Epithelial cell of proximal tubule (primary cell): ENCODE results near the gene RAD51B. TPM values are rescaled to one million over a fixed set of nuclear protein-coding genes. Genes with fewer than 3 reads are reported as not detected.

Experiments used
- DNase-seq: peaks from one replicate; pipeline ENCODE4 v3.0.0-alpha.2; 2011; ENCODE audit warnings: low read depth
- H3K4me3 ChIP-seq: 2 replicates; pipeline ENCODE4 v1.5.1; 2011; ENCODE audit warnings: low read depth, mild to moderate bottlenecking, low read length
- CTCF ChIP-seq: conservative IDR thresholded peaks from 2 replicates; pipeline ENCODE4 v1.5.1; 2012; ENCODE audit warnings: low read depth, mild to moderate bottlenecking, low read length
- total RNA-seq: library from RNA; depleted of rRNA; stranded (reverse); fragments of >200 nt; gene quantifications from 2 replicates; pipeline ENCODE4 v1.2.3, GENCODE V29; 2015

The RAD51B gene
- total RNA-seq, 1 donor from 2014 or later = 6.3 TPM

GRCh38 chr14:68447581-68448251, 628.1 kb downstream of the RAD51B start:
- no peak for TF ChIP-seq CTCF
- no peak for DNase-seq
- H3K4me3 ChIP-seq = no peak overlapping the region

DNA sequence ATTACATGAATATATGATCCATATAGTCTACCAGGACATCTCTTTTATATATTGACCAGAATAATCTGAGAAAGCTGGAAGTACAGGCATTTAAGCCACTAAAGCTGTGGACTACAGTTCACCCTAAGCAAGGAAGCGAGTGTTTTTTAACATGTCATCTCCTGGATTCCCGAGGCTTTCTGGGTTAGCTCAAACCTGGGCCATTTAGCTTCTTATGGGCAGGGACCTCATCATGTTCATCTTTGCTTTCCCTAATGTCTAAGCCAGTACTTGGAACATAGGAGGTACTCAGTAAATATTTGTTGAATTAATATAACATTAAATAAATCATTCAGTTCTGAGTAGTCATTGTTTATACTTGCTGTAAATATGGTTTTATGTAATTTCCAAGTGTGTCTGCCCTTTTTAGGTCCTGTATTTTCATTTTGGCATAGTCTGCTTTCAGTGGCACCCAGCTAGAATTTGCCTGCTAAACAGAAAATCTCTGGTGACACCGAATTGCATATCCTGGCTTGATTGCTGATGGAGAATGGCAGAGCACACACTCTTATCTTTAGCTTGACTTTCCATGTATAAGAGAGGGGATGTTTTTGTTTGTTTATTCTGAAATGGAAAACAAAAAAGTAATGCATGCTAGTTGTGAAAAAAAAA, 628.8 kb downstream of the RAD51B start:
- no peak for DNase-seq
- no peak for TF ChIP-seq CTCF
- no peak overlapping the region for H3K4me3 ChIP-seq

GRCh38 chr14:68449561-68450181, 630.1 kb downstream of the RAD51B start:
- no peak for TF ChIP-seq CTCF
- no peak overlapping the region for H3K4me3 ChIP-seq
- DNase-seq = no peak

GRCh38 chr14:68450391-68451120, 631.0 kb downstream of the RAD51B start:
- H3K4me3 ChIP-seq = no peak overlapping the region
- TF ChIP-seq CTCF = no peak
- no peak for DNase-seq

- no peak overlapping the region for H3K4me3 ChIP-seq
- no peak for TF ChIP-seq CTCF
- no peak for DNase-seq
These were observed 632.3 kb downstream of the RAD51B start for GRCh38 chr14:68451696-68452373.

GRCh38 chr14:68458253-68458652, 638.7 kb downstream of the RAD51B start:
- DNase-seq = no peak
- H3K4me3 ChIP-seq = no peak overlapping the region
- no peak for TF ChIP-seq CTCF
